ENCODE results near the gene CFAP99.

The CFAP99 gene

GRCh38 chr4:2418650-2419571 is at the start of gene CFAP99:
Gene CFAP99, plus strand, starts transcription at chr4:2418955.
- no peaks in the 10 kb centered on the region for H3K9me3 Mint-ChIP-seq
- peaks cover 87% of the 10 kb centered on the region for H3K27me3 Mint-ChIP-seq (ENCODE audit: low read depth)
- H3K4me1 Mint-ChIP-seq: peaks cover 31% of the 10 kb centered on the region
- TF ChIP-seq CTCF (IDR thresholded peaks at IDR 0.05; ENCODE audit: unreplicated experiment in 3 of 3): peak in 1 of 3 experiments; percentile 7
- H3K4me3 Mint-ChIP-seq: peak within 1 kb of the TSS; percentile 86 to 89 (median 87)
- H3K27ac Mint-ChIP-seq: no peak within 1 kb of the TSS
- no peaks in the 10 kb centered on the region for H3K36me3 Mint-ChIP-seq (ENCODE audit: low read depth)

GRCh38 chr4:2370597-2371320 is 48.0 kb upstream of the CFAP99 start:
- Mint-ChIP-seq H3K27me3 (ENCODE audit: low read depth) (peaks cover 11% of the 10 kb centered on the region), H3K4me1 (peaks cover 14% of the 10 kb centered on the region), H3K27ac (no peak overlapping the region), H3K9me3 (peaks cover 10% of the 10 kb centered on the region), H3K36me3 (ENCODE audit: low read depth) (no peaks in the 10 kb centered on the region), H3K4me3 (no peak overlapping the region)
- TF ChIP-seq CTCF (IDR thresholded peaks at IDR 0.05; ENCODE audit: unreplicated experiment in 3 of 3): no peak

GRCh38 chr4:2371765-2372487 is 46.8 kb upstream of the CFAP99 start:
- H3K4me3 Mint-ChIP-seq: no peak overlapping the region
- peaks cover 11% of the 10 kb centered on the region for H3K27me3 Mint-ChIP-seq (ENCODE audit: low read depth)
- H3K36me3 Mint-ChIP-seq (ENCODE audit: low read depth): no peaks in the 10 kb centered on the region
- no peak overlapping the region for H3K27ac Mint-ChIP-seq
- no peak for TF ChIP-seq CTCF (IDR thresholded peaks at IDR 0.05; ENCODE audit: unreplicated experiment in 3 of 3)
- H3K4me1 Mint-ChIP-seq: peaks cover 3% of the 10 kb centered on the region
- H3K9me3 Mint-ChIP-seq: peaks cover 10% of the 10 kb centered on the region

- no peak for TF ChIP-seq CTCF (IDR thresholded peaks at IDR 0.05; ENCODE audit: unreplicated experiment in 3 of 3)
- Mint-ChIP-seq H3K4me1 (peaks cover 4% of the 10 kb centered on the region), H3K9me3 (peaks cover 10% of the 10 kb centered on the region), H3K36me3 (ENCODE audit: low read depth) (no peaks in the 10 kb centered on the region), H3K4me3 (no peak overlapping the region), H3K27me3 (ENCODE audit: low read depth) (peaks cover 11% of the 10 kb centered on the region), H3K27ac (no peak overlapping the region)
These were observed 46.2 kb upstream of the CFAP99 start for GRCh38 chr4:2372488-2373030.

GRCh38 chr4:2373532-2373931 is 45.2 kb upstream of the CFAP99 start:
- Mint-ChIP-seq H3K9me3 (peaks cover 10% of the 10 kb centered on the region), H3K27ac (no peak overlapping the region), H3K4me3 (no peak overlapping the region), H3K27me3 (ENCODE audit: low read depth) (peaks cover 11% of the 10 kb centered on the region), H3K4me1 (peaks cover 5% of the 10 kb centered on the region), H3K36me3 (ENCODE audit: low read depth) (no peaks in the 10 kb centered on the region)
- TF ChIP-seq CTCF (IDR thresholded peaks at IDR 0.05; ENCODE audit: unreplicated experiment in 3 of 3): no peak

Data from nephron (organoid).